Peyer's patch (tissue), 4 donors: Measurements from ENCODE around the gene CAP1. TPM values are rescaled to one million over a fixed set of nuclear protein-coding genes. Genes with fewer than 3 reads are reported as not detected.
A peak's percentile ranks its signal among the peaks of the same experiment; 100 is the strongest.
"Not testable (repeated sequence)": the region's sequence is repeated elsewhere in the genome, so short reads cannot be mapped to it uniquely, and the experiment has no call there.

Source experiments
- DNase-seq, 3 donors: peaks; one replicate each; pipeline ENCODE4 v3.0.0-alpha.2; 2017 to 2019
- H3K27ac ChIP-seq, 4 donors: fragments of 200-600 bp; sonication (generic); one replicate each; pipeline ENCODE4 v1.5.1; 2016 to 2019
- H3K27me3 ChIP-seq, 2 donors: fragments of 200-600 bp; sonication (generic); one replicate each; pipeline ENCODE4 v1.5.1; 2019
- H3K36me3 ChIP-seq, 3 donors: fragments of 200-600 bp; sonication (generic); one replicate each; pipeline ENCODE4 v1.5.1; 2016 to 2019
- H3K4me1 ChIP-seq, 4 donors: fragments of 200-600 bp; sonication (generic); one replicate each; pipeline ENCODE4 v1.5.1; 2016 to 2019
- H3K4me3 ChIP-seq, 4 donors: fragments of 200-600 bp; sonication (generic); 1 replicate in 3 of 4; 2 replicates in 1 of 4; pipeline ENCODE4 v1.5.1; 2016 to 2019; ENCODE audit warnings: mild to moderate bottlenecking in 1 of 4
- H3K9me3 ChIP-seq, 4 donors: fragments of 200-600 bp; sonication (generic); one replicate each; pipeline ENCODE4 v1.5.1; 2016 to 2019; ENCODE audit warnings: mild to moderate bottlenecking in 1 of 4
- POLR2A ChIP-seq, 2 donors: fragments of 450-650 bp; IDR thresholded peaks; one replicate each; pipeline ENCODE4 v1.5.1; 2017; ENCODE audit warnings: antibody characterized with exemption in 2 of 2, mild to moderate bottlenecking in 2 of 2, moderate library complexity in 2 of 2
- total RNA-seq, 4 donors: library from RNA; depleted of rRNA; stranded (reverse); fragments of >200 nt; gene quantifications; one replicate each; pipeline ENCODE4 v1.1.0, GENCODE V29; 2016
- TF ChIP-seq, protein P1 (sequence below), 6 experiments: fragments of 450-650 bp in 4 of 6; fragments of 200-600 bp in 2 of 6; sonication (generic) in 1 of 6; IDR thresholded peaks; one replicate each; pipeline ENCODE4 v1.5.1; 2017 to 2019; ENCODE audit warnings: antibody characterized with exemption in 6 of 6, mild to moderate bottlenecking in 3 of 6, moderate library complexity in 1 of 6

The CAP1 gene
- total RNA-seq, 4 donors from 2014 or later: 135 to 229 (median 182) TPM

DNA sequence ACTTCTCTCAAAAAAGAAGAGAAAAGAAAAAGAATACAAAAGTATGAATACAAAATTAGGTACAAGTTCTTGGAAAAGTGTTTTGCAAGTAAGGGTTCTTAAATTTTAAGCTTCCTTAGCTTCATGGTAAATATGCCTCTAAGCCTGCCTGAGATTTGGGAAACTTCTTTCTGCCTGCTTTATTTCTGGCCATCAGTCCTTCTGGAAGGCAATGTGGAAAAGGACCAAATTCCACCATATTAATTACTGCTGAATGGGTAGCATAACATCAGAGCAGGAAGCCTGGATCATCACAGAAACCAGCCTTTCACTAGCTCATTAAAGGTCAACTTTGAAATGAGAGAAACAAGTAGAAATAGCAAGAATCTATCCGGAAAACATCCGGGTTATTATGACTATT, 39.1 kb upstream of the CAP1 start:
- Histone ChIP-seq H3K4me3 (no peak overlapping the region), H3K4me1 (peaks cover 0 to 13% (median 0%) of the 10 kb centered on the region in 4 donors), H3K9me3 (no peaks in the 10 kb centered on the region), H3K27me3 (no peaks in the 10 kb centered on the region), H3K36me3 (no peaks in the 10 kb centered on the region), H3K27ac (no peak overlapping the region)
- TF ChIP-seq, protein P1, sequence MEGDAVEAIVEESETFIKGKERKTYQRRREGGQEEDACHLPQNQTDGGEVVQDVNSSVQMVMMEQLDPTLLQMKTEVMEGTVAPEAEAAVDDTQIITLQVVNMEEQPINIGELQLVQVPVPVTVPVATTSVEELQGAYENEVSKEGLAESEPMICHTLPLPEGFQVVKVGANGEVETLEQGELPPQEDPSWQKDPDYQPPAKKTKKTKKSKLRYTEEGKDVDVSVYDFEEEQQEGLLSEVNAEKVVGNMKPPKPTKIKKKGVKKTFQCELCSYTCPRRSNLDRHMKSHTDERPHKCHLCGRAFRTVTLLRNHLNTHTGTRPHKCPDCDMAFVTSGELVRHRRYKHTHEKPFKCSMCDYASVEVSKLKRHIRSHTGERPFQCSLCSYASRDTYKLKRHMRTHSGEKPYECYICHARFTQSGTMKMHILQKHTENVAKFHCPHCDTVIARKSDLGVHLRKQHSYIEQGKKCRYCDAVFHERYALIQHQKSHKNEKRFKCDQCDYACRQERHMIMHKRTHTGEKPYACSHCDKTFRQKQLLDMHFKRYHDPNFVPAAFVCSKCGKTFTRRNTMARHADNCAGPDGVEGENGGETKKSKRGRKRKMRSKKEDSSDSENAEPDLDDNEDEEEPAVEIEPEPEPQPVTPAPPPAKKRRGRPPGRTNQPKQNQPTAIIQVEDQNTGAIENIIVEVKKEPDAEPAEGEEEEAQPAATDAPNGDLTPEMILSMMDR (IDR thresholded peaks at IDR 0.05): no peak
- TF ChIP-seq POLR2A (IDR thresholded peaks at IDR 0.05): no peak
- DNase-seq: no peak

DNA sequence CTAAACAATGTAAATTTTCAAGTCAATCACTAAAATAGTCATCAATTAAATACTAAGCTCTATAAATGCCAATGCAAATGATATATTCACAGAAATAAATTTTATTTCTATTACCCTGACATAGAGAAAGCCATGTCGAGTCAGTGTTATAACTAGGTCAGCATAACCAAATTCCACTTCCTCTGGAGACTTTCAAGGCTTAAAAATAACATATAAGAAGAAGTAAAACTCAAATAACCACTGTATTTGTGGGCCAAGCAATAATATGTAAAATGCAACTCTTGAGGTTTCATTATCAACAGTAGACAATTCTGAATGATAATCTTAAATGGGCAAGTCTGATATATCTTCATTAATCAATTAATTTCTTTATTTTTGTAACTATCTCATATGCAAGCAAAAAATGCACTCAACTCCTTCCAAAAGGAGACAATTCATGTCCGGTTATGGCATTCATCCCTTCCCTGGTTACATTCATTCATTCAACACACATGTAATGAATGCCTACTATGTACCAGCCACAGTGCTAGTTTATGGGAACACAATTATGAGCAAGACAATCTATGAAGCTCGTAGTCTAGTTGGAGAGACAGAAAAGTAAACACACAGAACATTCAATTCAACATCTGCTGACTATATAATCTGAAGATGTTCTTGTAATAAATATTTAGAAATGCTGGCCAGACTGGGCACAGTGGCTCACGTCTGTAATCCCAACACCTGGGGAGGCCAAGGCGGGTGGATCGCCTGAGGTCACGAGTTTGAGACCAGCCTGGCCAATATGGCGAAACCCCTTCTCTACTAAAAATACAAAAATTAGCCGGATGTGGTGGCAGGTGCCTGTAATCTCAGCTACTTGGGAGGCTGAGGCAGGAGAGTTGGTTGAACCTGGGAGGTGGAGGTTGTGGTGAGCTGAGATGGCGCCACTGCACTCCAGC, 37.1 kb upstream of the CAP1 start:
- Histone ChIP-seq H3K36me3 (no peaks in the 10 kb centered on the region), H3K27ac (peak overlapping the region in 1 of 4 donors; percentile 25), H3K9me3 (no peaks in the 10 kb centered on the region), H3K4me1 (peaks cover 0 to 12% (median 0%) of the 10 kb centered on the region in 4 donors), H3K27me3 (no peaks in the 10 kb centered on the region), H3K4me3 (no peak overlapping the region)
- no peak for DNase-seq
- TF ChIP-seq, protein P1 (IDR thresholded peaks at IDR 0.05): no peak
- TF ChIP-seq POLR2A (IDR thresholded peaks at IDR 0.05): no peak

DNA sequence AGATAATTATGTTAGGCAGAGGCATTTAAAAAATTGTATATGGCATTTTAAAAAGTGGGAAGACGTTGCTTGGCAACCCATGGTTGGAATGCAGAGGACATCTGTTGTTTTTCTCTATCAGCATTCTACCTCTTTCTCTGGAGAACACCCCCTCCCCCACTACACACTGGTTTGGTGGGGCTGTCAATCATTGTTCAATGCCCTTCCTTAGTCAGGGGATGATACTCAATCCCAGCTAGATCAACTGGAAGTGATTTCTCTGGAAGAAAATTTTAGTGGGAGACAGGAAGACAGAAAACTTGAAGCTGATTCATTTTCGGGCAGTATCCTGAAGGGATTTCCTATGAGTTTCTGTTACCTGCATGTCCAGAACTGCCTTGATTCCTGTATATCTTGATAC, 35.7 kb upstream of the CAP1 start:
- H3K9me3 ChIP-seq: no peaks in the 10 kb centered on the region
- H3K4me3 ChIP-seq: no peak overlapping the region
- H3K27ac ChIP-seq: no peak overlapping the region
- no peaks in the 10 kb centered on the region for H3K36me3 ChIP-seq
- H3K4me1 ChIP-seq: peaks cover 0 to 12% (median 0%) of the 10 kb centered on the region in 4 donors
- TF ChIP-seq POLR2A (IDR thresholded peaks at IDR 0.05): no peak
- DNase-seq: no peak
- no peaks in the 10 kb centered on the region for H3K27me3 ChIP-seq

DNA sequence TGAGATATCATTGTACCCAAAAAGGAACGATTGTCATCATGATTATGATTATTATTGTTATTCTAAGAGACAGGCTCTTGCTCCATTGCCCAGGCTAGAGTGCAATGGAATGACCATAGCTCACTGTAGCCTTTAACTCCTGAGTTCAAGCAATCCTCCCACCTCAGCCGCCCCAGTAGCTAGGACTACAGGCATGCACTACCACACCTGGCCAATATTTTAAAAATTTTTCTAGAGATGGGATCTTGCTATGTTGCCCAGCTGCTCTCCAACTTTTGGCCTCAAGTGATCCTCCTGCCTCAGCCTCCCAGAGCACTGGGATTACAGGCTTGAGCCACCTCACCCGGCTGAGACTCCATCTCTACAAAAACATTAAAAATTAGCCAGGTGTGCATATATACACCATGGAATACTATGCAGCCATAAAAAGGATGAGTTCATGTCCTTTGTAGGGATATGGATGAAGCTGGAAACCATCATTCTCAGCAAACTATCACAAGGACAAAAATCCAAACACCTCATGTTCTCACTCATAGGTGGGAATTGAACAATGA, 33.0 kb upstream of the CAP1 start:
- not testable (repeated sequence) for H3K4me3 ChIP-seq, H3K27ac ChIP-seq, H3K27me3 ChIP-seq, H3K36me3 ChIP-seq, DNase-seq, H3K9me3 ChIP-seq
- H3K4me1 ChIP-seq: peaks cover 0 to 11% (median 0%) of the 10 kb centered on the region in 4 donors

DNA sequence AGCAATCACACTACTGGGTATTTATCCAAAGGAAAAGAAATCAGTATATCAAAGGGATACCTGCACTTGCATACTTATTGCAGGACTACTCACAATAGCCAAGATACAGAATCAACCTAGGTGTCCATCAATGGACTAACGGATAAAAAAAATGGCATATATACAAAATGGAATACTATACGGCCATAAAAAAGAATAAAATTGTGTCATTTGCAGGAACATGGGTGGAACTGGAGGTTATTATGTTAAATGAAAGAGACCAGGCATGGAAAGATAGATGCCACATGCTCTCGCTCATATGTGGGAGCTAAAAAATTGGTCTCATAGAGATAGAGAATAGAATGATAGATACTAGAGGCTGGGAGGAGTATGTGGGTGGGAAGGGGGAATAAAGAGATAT, 29.3 kb upstream of the CAP1 start:
- TF ChIP-seq POLR2A (IDR thresholded peaks at IDR 0.05): no peak
- Histone ChIP-seq H3K27ac (no peak overlapping the region), H3K27me3 (no peaks in the 10 kb centered on the region), H3K4me1 (no peaks in the 10 kb centered on the region), H3K4me3 (no peak overlapping the region), H3K36me3 (no peaks in the 10 kb centered on the region), H3K9me3 (no peaks in the 10 kb centered on the region)
- no peak for DNase-seq

DNA sequence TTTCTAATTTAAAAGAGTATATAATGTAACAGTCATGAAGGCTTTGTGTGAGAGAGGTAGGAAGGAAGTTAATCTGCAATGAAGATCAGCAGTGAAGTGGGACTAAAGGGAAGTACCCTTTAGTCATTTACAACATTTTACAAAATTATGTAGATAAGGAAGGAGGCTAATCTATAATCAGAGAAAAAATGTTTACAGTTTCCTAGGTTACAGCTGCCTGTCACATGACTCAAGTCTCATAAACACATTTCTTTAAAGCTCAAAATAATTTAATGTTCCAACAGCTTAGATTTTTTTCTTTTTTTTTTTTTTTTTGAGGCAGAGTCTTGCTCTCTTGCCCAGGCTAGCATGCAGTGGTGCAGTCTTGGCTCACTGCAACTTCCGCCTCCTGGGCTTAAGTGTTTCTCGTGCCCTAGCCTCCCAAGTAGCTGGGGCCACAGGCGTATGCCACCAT, 26.2 kb upstream of the CAP1 start:
- Histone ChIP-seq H3K4me3 (no peak overlapping the region), H3K27ac (no peak overlapping the region), H3K36me3 (no peaks in the 10 kb centered on the region), H3K9me3 (no peaks in the 10 kb centered on the region), H3K4me1 (no peaks in the 10 kb centered on the region), H3K27me3 (no peaks in the 10 kb centered on the region)
- no peak for TF ChIP-seq POLR2A (IDR thresholded peaks at IDR 0.05)
- TF ChIP-seq, protein P1 (IDR thresholded peaks at IDR 0.05): no peak
- DNase-seq: no peak
